Lower leg skin (tissue), 4 donors: ENCODE results near the gene AACS. TPM values are rescaled to one million over a fixed set of nuclear protein-coding genes. Genes with fewer than 3 reads are reported as not detected.

Experiments used
- DNase-seq, 2 donors: peaks; one replicate each; pipeline ENCODE4 v3.0.0-alpha.2; 2019; ENCODE audit warnings: low spot score in 2 of 2
- H3K4me3 ChIP-seq: fragments of 200-600 bp; sonication (generic); 2 replicates; pipeline ENCODE4 v1.5.1; 2017; ENCODE audit warnings: mild to moderate bottlenecking, low read depth; ENCODE audit not compliant: poor library complexity, severe bottlenecking
- CTCF ChIP-seq, 3 donors: fragments of 450-650 bp; IDR thresholded peaks; one replicate each; pipeline ENCODE4 v1.5.1; 2016; ENCODE audit warnings: antibody characterized with exemption in 3 of 3, mild to moderate bottlenecking in 3 of 3, moderate library complexity in 2 of 3
- POLR2A ChIP-seq, 2 donors: fragments of 450-650 bp; IDR thresholded peaks; one replicate each; pipeline ENCODE4 v1.6.1; 2016 to 2017; ENCODE audit warnings: antibody characterized with exemption in 2 of 2, mild to moderate bottlenecking in 1 of 2, moderate library complexity in 1 of 2
- WGBS, 2 donors: methylation state at CpG; one replicate each; pipeline ENCODE4 v1.1.5; 2018; 5-methylcytosine and 5-hydroxymethylcytosine counted together
- intact Hi-C: fragments of 100-400 bp; cut with DNase I; formaldehyde crosslinking; loops from one replicate; pipeline ENCODE4 v1.15.0; 2023; ENCODE audit warnings: low total_unique reads
- total RNA-seq, 4 donors: library from RNA; depleted of rRNA; stranded (reverse); fragments of >200 nt; gene quantifications; one replicate each; pipeline ENCODE4 v1.1.0, GENCODE V29; 2016

Gene AACS
- total RNA-seq, 4 donors from 2014 or later = 63.5 to 83.8 (median 71.4) TPM

- no peak for DNase-seq
- 95 to 97% methylated on average over 1 of the region's 1 CpG for WGBS, 2 donors
- no peak overlapping the region for H3K4me3 ChIP-seq
- intact Hi-C loops = no loop called here
- TF ChIP-seq CTCF (IDR thresholded peaks at IDR 0.05) (no peak), POLR2A (IDR thresholded peaks at IDR 0.05) (no peak)
These were observed 24.4 kb downstream of the AACS start for GRCh38 chr12:125089626-125090025.

DNA sequence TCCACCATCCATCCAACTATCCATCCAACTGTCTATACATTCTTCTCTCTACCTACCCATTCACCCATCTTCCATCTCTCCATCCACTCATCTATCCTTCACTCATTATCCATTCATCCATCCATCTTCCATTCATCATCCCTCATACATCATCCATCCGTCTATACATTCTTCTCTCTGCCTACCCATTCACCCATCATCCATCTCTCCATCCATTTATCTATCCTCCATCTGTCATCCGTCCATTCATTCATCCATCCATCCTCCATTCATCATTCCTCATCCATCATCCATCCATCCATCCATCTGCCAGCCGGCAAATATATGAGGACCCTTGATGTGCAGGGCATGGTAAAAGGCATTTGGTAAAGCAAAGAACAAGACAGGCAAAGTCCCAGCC lies 25.2 kb downstream of the AACS start:
- intact Hi-C loops = no loop called here
- no peak overlapping the region for H3K4me3 ChIP-seq
- no peak for DNase-seq
- WGBS, 2 donors = 97 to 99% methylated on average over 3 of the region's 3 CpGs
- no peak for TF ChIP-seq POLR2A (IDR thresholded peaks at IDR 0.05)
- no peak for TF ChIP-seq CTCF (IDR thresholded peaks at IDR 0.05)

GRCh38 chr12:125091401-125091800 lies 26.2 kb downstream of the AACS start:
- intact Hi-C loops = no loop called here
- no peak for TF ChIP-seq POLR2A (IDR thresholded peaks at IDR 0.05)
- TF ChIP-seq CTCF (IDR thresholded peaks at IDR 0.05) = no peak
- DNase-seq = no peak
- WGBS, 2 donors = 95 to 98% methylated on average over 18 of the region's 18 CpGs
- no peak overlapping the region for H3K4me3 ChIP-seq

GRCh38 chr12:125092108-125092871 lies 27.1 kb downstream of the AACS start:
- no peak overlapping the region for H3K4me3 ChIP-seq
- DNase-seq = no peak
- intact Hi-C loops = no loop called here
- TF ChIP-seq CTCF (IDR thresholded peaks at IDR 0.05) (no peak), POLR2A (IDR thresholded peaks at IDR 0.05) (no peak)
- WGBS, 2 donors = 68 to 76% methylated on average over 11 to 16 of the region's 17 CpGs

DNA sequence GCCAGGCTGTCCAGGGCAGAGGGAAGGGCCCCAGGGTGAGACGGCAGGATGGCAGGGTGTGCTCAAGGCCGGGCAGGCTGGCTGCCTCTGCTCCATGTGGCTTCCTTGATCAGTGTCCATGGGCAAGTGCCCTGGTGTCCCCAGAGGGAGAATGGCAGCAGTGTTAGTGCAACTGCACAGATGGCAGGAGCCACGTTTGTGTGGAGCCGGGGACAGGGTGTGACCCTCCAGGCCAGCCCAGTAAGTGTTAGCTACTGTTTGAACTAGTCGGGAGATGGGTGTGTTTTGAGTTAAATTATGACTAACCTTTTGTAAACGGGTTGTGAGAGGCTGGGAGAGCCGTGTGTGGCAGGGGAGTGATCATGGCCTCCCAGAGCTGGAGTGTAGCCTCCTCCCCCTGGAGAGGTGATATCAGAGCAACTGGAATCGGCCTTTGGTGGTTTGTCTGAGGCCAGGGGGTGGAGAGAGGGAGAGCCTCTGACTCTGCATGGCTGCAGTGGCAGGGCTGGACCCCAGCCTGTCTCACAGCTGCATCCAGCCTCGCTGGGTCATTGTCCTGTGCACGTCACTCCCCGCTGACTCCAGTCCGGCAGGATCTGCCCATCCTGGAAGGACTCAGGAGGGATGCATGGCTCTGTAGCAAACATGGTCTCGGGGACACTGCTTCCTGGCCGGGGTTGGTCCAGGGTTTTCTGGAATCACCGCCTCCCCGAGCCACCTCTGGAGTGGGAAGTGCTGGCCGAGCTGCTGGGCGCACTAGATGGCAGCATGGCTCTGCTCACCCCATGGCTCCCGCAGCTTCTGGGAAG lies 27.8 kb downstream of the AACS start:
- 51 to 53% methylated on average over 16 to 18 of the region's 19 CpGs for WGBS, 2 donors
- TF ChIP-seq POLR2A (IDR thresholded peaks at IDR 0.05) (no peak), CTCF (IDR thresholded peaks at IDR 0.05) (no peak)
- no peak for DNase-seq
- intact Hi-C loops = no loop called here
- H3K4me3 ChIP-seq = no peak overlapping the region
